Epithelial cell of proximal tubule (primary cell): ENCODE data around the gene S100P. TPM values are rescaled to one million over a fixed set of nuclear protein-coding genes. Genes with fewer than 3 reads are reported as not detected.
"Not testable (repeated sequence)": the region's sequence is repeated elsewhere in the genome, so short reads cannot be mapped to it uniquely, and the experiment has no call there.

ENCODE experiments used
- DNase-seq: peaks from one replicate; pipeline ENCODE4 v3.0.0-alpha.2; 2011; ENCODE audit warnings: low read depth
- H3K4me3 ChIP-seq: 2 replicates; pipeline ENCODE4 v1.5.1; 2011; ENCODE audit warnings: low read depth, mild to moderate bottlenecking, low read length
- total RNA-seq: library from RNA; depleted of rRNA; stranded (reverse); fragments of >200 nt; gene quantifications from 2 replicates; pipeline ENCODE4 v1.2.3, GENCODE V29; 2015
- TF ChIP-seq, protein P1 (sequence below): conservative IDR thresholded peaks from 2 replicates; pipeline ENCODE4 v1.5.1; 2012; ENCODE audit warnings: low read depth, mild to moderate bottlenecking, low read length

S100P gene
- total RNA-seq, 1 donor from 2014 or later, result 92.5 TPM

DNA sequence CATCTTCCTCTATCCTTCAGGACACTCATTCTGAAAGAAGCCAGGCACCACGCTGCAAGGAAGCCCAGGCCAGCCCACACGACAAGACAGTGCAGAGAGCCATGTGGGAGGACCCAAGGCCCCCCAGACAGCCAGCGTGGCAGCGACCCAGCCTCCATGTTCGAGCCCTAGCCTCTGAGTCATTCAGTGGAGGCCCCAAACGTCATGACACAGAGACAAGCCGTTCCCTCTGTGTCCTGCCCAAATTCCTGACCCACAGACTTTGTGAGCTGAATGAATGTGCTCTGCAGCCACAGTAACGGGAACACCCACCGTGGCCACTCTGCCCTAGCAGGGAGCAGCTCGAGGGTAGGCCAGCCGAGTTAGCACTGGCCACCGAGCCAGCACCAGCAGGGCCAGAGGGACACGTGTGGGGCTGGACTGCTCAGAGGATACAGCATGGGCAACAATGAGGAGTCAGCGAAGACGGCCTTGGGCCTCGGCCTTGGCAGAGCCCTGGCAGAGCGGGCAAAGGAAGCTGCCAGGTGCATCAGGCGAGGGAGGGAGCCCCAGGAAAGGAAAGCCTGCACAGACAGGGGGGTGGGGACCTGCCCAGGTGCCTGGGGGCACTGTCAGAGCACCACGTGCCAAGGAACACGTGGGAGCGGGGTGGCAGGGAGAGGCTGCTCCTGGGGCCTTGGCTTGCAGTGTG, 30.9 kb downstream of the S100P start:
- TF ChIP-seq, protein P1, sequence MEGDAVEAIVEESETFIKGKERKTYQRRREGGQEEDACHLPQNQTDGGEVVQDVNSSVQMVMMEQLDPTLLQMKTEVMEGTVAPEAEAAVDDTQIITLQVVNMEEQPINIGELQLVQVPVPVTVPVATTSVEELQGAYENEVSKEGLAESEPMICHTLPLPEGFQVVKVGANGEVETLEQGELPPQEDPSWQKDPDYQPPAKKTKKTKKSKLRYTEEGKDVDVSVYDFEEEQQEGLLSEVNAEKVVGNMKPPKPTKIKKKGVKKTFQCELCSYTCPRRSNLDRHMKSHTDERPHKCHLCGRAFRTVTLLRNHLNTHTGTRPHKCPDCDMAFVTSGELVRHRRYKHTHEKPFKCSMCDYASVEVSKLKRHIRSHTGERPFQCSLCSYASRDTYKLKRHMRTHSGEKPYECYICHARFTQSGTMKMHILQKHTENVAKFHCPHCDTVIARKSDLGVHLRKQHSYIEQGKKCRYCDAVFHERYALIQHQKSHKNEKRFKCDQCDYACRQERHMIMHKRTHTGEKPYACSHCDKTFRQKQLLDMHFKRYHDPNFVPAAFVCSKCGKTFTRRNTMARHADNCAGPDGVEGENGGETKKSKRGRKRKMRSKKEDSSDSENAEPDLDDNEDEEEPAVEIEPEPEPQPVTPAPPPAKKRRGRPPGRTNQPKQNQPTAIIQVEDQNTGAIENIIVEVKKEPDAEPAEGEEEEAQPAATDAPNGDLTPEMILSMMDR, result no peak
- no peak overlapping the region for H3K4me3 ChIP-seq
- DNase-seq, result no peak

DNA sequence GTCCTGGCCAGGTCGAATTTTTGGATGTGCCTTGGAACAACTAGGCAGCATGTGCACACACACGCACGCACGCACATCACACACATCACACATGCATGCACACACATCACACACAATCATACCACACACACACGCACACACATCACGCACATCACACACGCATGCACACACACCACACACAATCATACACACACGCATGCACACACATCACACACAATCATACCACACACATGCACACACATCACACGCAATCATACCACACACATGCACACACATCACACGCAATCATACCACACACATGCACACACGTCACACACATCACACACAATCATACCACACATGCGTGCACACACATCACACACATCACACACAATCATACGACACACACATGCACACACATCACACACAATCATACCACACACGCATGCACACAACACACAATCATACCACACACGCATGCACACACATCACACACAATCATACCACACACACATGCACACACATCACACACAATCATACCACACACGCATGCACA, 31.8 kb downstream of the S100P start:
- H3K4me3 ChIP-seq, DNase-seq: not testable (repeated sequence)

DNA sequence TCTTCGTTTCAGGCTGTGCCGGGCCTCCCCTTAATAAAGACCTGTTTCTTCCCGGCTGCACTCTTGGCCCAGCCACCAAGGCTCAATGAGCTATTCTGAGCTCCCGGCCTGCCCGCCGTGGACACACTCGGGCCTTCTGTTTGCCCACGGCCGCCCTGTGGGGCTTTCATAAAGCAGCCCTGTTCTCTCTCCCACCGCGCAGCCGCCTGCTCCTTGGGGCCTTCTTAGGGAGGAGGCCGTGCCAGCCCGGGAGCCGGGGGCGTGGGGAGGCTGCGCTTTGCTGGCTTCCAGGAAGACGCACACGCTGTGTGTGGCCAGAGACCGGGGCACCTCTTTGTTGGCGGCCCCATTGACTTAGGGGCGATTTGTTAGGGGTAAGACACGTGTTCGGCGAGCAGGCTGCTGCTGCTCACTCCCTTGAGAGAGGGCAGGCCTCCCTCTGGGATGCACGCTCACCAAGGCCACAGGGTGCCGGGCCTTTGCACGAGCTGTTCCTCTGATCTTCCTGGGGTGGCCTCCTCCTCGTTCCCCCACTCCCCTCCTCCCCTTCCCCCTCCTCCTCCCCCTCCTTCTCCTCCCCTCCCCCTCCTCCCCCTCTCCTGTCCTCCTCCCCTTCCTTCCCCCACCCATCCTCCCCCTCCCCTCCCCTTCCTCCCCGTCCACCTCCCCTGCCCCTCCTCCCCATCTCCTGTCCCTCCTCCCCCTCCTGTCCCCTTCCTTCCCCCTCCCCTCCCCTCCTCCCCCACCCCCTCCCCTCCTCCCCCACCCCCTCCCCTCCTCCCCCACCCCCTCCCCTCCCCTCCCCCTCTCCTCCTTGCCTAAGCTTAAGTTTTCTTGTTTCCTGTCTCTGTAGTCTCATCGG, 33.6 kb downstream of the S100P start:
- H3K4me3 ChIP-seq, result no peak overlapping the region
- TF ChIP-seq, protein P1, result no peak
- no peak for DNase-seq

DNA sequence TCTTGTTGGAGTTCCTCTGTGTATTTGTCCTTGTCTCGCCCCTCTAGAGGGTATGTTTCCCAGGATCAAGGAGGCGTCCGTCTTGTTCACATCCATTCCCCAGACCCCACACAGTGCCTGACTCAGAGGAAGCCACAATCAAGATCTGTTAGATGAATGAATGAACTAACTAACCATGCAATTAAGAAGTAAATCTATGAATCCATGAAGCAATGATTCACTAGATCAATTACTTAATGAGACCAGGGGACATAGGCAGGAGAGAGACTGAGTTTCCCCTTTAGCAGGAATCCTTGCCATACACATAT, 34.2 kb downstream of the S100P start:
- TF ChIP-seq, protein P1, result no peak
- no peak for DNase-seq
- no peak overlapping the region for H3K4me3 ChIP-seq

DNA sequence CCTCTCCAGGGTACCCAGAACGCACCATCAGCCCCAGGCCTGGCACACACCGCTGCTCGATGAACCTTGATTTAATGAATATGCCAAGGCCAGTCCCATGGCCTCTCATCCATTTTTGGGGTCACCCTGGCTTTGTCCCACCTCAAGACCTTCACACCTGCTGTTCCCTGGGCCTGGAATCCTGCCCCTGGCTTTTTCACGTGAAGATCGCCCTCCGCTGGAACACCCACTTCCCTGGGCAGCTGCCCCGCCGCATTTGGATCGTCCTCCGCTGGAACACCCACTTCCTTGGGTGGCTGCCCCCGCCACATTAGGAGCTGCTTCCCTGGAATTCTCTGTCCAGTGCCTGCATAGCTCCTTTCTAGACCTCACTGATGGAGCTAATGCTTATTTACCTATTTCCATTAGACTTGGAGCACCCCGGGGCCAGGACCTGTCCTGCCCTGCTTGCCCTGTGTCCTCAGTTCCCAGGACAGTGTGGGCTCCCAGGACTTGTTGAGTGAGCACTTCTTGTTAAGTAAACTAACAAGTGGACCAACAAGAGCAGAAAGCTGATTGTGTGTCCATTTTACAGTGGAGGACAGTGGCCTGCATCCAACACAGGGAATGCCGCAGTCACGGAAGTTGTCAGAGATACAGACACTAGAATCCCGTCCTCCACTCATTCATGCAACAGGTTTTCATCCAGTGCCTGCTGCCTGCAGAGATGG, 34.8 kb downstream of the S100P start:
- DNase-seq, result no peak
- no peak overlapping the region for H3K4me3 ChIP-seq
- TF ChIP-seq, protein P1, result no peak

DNA sequence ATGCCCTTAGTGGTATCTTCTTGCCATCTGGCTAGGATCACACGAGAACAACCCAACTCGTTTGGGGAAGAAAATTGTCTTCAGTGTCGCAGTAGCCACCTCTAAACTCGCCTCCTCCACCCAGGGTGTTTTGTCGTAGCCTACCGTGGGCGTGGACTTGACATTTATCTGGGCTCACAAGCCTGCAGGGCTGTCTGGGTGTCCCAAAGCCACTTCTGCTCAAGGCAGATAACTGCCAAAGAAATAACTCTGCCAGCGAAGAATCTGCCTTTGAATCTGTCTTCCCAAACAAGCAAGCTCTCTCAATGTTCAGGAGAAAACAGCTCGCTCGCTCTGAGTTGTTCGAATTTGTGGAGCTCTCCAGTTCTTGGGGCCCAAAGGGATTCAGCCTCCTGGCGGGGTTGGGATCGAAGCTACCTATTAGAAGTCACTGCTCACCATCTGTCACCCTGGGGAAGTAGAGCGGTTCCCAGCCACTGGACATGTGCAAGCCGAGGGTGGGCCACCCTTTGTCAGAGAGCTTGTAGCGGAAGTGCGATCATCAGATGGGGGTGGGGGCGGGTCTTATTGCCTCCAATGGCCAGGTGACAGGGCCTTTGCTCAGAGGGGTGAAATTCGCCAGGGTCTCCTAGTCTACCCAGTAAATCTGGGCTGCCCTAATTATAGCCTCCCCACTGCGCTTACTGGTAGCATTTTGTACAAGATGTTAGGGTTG, 37.1 kb downstream of the S100P start:
- no peak for DNase-seq
- H3K4me3 ChIP-seq, result no peak overlapping the region
- TF ChIP-seq, protein P1, result no peak

DNA sequence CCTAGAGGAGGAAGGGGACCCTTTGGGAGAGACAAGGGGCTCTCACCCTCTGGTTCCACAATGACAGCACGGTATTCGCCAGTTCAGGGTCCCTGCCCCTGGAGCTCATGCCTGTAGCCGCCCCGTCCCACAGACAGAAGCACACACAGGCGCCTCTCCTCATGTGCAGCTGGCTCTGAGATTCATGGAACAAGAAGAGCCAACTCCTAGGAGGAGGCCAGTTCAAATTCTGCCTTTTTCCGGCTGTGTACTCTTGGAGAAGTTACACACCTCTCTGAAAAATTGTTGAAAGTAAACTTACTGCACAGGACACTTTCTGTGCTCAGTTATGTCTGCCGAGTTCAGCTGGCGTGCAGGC, 37.6 kb downstream of the S100P start:
- TF ChIP-seq, protein P1, result no peak
- DNase-seq, result no peak
- no peak overlapping the region for H3K4me3 ChIP-seq
